ENCODE data around the gene SGCA. TPM values are rescaled to one million over a fixed set of nuclear protein-coding genes. Genes with fewer than 3 reads are reported as not detected.
A peak's percentile ranks its signal among the peaks of the same experiment; 100 is the strongest.

The SGCA gene
- total and polyA plus RNA-seq, 2 of the 13 experiments (the other 11 are each of a cell fraction or from before 2014, with no cell fraction given), result not detected

DNA sequence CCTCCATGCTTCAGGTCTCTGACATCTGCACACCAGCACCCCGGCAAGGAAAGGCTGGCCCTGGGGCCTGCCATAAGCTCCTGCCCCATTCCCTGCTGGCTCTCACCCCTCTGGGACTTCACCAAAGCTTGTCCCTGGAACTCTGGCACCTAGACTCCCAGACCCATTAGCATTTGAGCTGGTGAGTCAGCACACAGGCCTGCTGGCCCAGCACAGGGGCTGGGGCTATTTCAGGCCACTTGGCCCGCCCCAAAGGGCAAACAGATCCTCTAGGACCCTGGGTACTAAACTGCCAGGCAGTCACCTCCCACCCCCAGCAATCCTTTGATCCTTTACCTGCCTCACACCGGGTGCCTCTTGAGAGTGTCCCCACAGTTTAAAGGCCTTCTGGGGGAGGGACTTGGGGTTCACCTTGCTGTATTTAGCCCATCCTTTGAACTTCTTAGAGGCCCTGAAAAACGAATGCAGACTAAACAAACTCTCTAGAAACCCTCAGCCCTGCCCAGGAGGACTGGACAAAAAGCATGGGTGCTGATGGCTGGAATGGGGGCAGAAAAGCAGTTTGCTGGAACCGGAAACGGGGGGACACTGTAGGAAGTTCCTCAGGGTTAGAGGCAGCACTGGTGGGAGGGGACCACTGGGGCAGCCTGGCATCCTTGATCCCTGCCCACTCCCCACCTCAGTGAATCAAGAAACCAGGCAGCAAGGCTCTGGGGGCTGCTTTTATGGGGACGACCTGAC, 32.6 kb upstream of the SGCA start (continued):
- TF ChIP-seq, protein P1, sequence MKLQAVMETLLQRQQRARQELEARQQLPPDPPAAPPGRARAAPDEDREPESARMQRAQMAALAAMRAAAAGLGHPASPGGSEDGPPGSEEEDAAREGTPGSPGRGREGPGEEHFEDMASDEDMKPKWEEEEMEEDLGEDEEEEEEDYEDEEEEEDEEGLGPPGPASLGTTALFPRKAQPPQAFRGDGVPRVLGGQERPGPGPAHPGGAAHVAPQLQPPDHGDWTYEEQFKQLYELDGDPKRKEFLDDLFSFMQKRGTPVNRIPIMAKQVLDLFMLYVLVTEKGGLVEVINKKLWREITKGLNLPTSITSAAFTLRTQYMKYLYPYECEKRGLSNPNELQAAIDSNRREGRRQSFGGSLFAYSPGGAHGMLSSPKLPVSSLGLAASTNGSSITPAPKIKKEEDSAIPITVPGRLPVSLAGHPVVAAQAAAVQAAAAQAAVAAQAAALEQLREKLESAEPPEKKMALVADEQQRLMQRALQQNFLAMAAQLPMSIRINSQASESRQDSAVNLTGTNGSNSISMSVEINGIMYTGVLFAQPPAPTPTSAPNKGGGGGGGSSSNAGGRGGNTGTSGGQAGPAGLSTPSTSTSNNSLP (IDR thresholded peaks at IDR 0.05; ENCODE audit: low read depth, low read length), result no peak
- TF ChIP-seq ZNF224 (CRISPR knock-in tag; IDR thresholded peaks at IDR 0.05) (no peak), MLLT10 (CRISPR knock-in tag; IDR thresholded peaks at IDR 0.05) (no peak), CENPT (CRISPR knock-in tag; IDR thresholded peaks at IDR 0.05; ENCODE audit: low read depth) (no peak), ZNF83 (CRISPR knock-in tag; IDR thresholded peaks at IDR 0.05; ENCODE audit: borderline replicate concordance) (no peak), ZNF850 (CRISPR knock-in tag; conservative IDR thresholded peaks at IDR 0.05) (no peak), POGZ (CRISPR knock-in tag; IDR thresholded peaks at IDR 0.05) (no peak), ZNF713 (CRISPR knock-in tag; IDR thresholded peaks at IDR 0.05) (no peak), JUND (CRISPR knock-in tag; IDR thresholded peaks at IDR 0.05) (0 out of 2 replicates have a peak, but pooled peaks have one; percentile 60), ZBTB20 (CRISPR knock-in tag; IDR thresholded peaks at IDR 0.05; ENCODE audit: borderline replicate concordance, low read depth) (no peak), ATRX (CRISPR knock-in tag; IDR thresholded peaks at IDR 0.05; ENCODE audit: borderline replicate concordance) (no peak), ZNF501 (CRISPR knock-in tag; IDR thresholded peaks at IDR 0.05) (peak; percentile 62), THYN1 (CRISPR knock-in tag; IDR thresholded peaks at IDR 0.05; ENCODE audit: borderline replicate concordance, low read depth) (no peak), SRY (CRISPR knock-in tag; IDR thresholded peaks at IDR 0.05) (no peak)
- TF ChIP-seq, protein P2, sequence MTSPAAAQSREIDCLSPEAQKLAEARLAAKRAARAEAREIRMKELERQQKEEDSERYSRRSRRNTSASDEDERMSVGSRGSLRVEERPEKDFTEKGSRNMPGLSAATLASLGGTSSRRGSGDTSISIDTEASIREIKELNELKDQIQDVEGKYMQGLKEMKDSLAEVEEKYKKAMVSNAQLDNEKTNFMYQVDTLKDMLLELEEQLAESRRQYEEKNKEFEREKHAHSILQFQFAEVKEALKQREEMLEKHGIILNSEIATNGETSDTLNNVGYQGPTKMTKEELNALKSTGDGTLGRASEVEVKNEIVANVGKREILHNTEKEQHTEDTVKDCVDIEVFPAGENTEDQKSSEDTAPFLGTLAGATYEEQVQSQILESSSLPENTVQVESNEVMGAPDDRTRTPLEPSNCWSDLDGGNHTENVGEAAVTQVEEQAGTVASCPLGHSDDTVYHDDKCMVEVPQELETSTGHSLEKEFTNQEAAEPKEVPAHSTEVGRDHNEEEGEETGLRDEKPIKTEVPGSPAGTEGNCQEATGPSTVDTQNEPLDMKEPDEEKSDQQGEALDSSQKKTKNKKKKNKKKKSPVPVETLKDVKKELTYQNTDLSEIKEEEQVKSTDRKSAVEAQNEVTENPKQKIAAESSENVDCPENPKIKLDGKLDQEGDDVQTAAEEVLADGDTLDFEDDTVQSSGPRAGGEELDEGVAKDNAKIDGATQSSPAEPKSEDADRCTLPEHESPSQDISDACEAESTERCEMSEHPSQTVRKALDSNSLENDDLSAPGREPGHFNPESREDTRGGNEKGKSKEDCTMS (CRISPR knock-in tag; conservative IDR thresholded peaks at IDR 0.05), result no peak
- TF ChIP-seq, protein P3, sequence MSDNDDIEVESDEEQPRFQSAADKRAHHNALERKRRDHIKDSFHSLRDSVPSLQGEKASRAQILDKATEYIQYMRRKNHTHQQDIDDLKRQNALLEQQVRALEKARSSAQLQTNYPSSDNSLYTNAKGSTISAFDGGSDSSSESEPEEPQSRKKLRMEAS (IDR thresholded peaks at IDR 0.05), result peak; percentile 38; the same call in 1 of the 2 replicates
- TF ChIP-seq, protein P4, sequence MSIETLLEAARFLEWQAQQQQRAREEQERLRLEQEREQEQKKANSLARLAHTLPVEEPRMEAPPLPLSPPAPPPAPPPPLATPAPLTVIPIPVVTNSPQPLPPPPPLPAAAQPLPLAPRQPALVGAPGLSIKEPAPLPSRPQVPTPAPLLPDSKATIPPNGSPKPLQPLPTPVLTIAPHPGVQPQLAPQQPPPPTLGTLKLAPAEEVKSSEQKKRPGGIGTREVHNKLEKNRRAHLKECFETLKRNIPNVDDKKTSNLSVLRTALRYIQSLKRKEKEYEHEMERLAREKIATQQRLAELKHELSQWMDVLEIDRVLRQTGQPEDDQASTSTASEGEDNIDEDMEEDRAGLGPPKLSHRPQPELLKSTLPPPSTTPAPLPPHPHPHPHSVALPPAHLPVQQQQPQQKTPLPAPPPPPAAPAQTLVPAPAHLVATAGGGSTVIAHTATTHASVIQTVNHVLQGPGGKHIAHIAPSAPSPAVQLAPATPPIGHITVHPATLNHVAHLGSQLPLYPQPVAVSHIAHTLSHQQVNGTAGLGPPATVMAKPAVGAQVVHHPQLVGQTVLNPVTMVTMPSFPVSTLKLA (IDR thresholded peaks at IDR 0.05), result no peak
- TF ChIP-seq, protein P5, sequence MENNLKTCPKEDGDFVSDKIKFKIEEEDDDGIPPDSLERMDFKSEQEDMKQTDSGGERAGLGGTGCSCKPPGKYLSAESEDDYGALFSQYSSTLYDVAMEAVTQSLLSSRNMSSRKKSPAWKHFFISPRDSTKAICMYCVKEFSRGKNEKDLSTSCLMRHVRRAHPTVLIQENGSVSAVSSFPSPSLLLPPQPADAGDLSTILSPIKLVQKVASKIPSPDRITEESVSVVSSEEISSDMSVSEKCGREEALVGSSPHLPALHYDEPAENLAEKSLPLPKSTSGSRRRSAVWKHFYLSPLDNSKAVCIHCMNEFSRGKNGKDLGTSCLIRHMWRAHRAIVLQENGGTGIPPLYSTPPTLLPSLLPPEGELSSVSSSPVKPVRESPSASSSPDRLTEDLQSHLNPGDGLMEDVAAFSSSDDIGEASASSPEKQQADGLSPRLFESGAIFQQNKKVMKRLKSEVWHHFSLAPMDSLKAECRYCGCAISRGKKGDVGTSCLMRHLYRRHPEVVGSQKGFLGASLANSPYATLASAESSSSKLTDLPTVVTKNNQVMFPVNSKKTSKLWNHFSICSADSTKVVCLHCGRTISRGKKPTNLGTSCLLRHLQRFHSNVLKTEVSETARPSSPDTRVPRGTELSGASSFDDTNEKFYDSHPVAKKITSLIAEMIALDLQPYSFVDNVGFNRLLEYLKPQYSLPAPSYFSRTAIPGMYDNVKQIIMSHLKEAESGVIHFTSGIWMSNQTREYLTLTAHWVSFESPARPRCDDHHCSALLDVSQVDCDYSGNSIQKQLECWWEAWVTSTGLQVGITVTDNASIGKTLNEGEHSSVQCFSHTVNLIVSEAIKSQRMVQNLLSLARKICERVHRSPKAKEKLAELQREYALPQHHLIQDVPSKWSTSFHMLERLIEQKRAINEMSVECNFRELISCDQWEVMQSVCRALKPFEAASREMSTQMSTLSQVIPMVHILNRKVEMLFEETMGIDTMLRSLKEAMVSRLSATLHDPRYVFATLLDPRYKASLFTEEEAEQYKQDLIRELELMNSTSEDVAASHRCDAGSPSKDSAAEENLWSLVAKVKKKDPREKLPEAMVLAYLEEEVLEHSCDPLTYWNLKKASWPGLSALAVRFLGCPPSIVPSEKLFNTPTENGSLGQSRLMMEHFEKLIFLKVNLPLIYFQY (CRISPR knock-in tag; IDR thresholded peaks at IDR 0.05; ENCODE audit: borderline replicate concordance), result peak; percentile 89; the same call in 1 of the 2 replicates
